ENCODE results near the gene ABCA9.
"Not testable (repeated sequence)": the region's sequence is repeated elsewhere in the genome, so short reads cannot be mapped to it uniquely, and the experiment has no call there.

Gene ABCA9

DNA sequence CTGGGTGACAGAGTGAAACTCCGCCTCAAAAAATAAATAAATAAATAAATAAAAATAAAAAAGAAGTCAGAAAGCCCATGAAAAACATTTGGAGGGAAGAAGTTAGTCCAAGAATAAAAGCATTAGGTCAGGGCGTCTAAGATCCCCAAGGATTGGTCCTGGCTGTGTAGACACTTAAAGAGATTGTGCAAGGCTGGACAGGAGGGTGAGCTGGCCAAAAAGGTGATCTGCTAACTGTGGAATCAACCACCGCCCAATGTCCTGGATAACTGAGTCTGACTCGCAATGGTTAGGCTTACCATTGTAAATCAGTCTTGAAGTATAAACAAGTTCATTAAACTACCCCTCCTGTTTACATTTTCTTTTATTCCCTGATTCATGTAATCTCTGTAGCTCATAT lies 96.8 kb downstream of the ABCA9 start:
- H3F3A ChIP-seq (ENCODE audit: insufficient read depth) = no peaks in the 10 kb centered on the region
- no peak overlapping the region for H3K9ac ChIP-seq (ENCODE audit: low read length)
- no peaks in the 10 kb centered on the region for H4K20me1 ChIP-seq (ENCODE audit: low read depth, low read length)
- H3K27me3 ChIP-seq (ENCODE audit: low read length) = no peaks in the 10 kb centered on the region
- H3K79me2 ChIP-seq (ENCODE audit: insufficient read depth, low read length) = no peaks in the 10 kb centered on the region
- no peaks in the 10 kb centered on the region for H3K9me2 ChIP-seq (replicated peaks; ENCODE audit: insufficient read depth, low read length)
- H3K4me3 ChIP-seq (ENCODE audit: insufficient read depth, low read length, poor library complexity, severe bottlenecking) = no peak overlapping the region
- no peak overlapping the region for H3K27ac ChIP-seq (ENCODE audit: low read depth, low read length)
- H2AFZ ChIP-seq (ENCODE audit: low read depth, low read length, severe bottlenecking) = no peak overlapping the region
- H3K9me3 ChIP-seq (ENCODE audit: insufficient read depth, low read length) = no peaks in the 10 kb centered on the region
- no peaks in the 10 kb centered on the region for H3K36me3 ChIP-seq (ENCODE audit: low read length)
- H3K4me2 ChIP-seq (ENCODE audit: low read depth, low read length, poor library complexity, severe bottlenecking) = no peak overlapping the region
- TF ChIP-seq EZH2phosphoT487 (conservative IDR thresholded peaks at IDR 0.05; ENCODE audit: low read length) = no peak
- no peak for TF ChIP-seq CTCF (IDR thresholded peaks at IDR 0.05; ENCODE audit: insufficient read depth, low read length, poor library complexity, severe bottlenecking)

DNA sequence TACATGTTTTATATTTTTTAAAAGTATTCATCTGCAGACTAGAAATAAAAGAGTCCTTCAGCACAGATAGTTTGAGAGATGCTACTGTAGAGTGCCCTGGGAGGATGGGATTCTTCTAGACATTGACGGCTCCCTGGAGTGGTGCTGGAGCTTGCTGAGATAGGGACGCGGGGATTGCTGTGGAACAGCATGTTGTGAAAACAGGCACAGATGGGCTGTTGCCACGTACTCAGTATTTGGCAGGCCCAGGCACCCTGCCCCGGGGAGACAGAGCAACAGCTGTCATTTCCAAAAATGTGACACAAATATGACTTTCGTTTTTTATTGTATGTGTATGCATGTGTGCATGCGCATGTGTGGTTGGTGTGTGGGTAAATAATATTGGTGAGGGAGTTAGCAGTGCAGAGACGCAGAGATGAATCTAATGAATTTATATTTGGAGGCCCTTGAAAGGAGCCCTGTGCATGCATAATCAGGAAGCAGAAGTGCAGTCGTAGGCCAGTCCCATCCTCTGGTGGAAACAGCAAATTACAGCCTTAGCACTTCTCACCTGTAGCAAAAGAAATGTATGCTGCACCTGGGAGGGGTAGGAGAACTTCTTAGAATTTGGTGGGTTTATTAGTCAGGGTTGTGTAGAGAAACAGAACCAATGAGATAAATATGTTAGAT lies 99.4 kb downstream of the ABCA9 start:
- H3K9me3 ChIP-seq (ENCODE audit: insufficient read depth, low read length) = no peaks in the 10 kb centered on the region
- H3K9ac ChIP-seq (ENCODE audit: low read length) = no peak overlapping the region
- H3K9me2 ChIP-seq (replicated peaks; ENCODE audit: insufficient read depth, low read length) = no peaks in the 10 kb centered on the region
- H3K27me3 ChIP-seq (ENCODE audit: low read length) = no peaks in the 10 kb centered on the region
- H3F3A ChIP-seq (ENCODE audit: insufficient read depth) = no peaks in the 10 kb centered on the region
- no peak overlapping the region for H3K27ac ChIP-seq (ENCODE audit: low read depth, low read length)
- no peak for TF ChIP-seq EZH2phosphoT487 (conservative IDR thresholded peaks at IDR 0.05; ENCODE audit: low read length)
- no peak for TF ChIP-seq CTCF (IDR thresholded peaks at IDR 0.05; ENCODE audit: insufficient read depth, low read length, poor library complexity, severe bottlenecking)
- H3K4me2 ChIP-seq (ENCODE audit: low read depth, low read length, poor library complexity, severe bottlenecking) = no peak overlapping the region
- no peaks in the 10 kb centered on the region for H3K79me2 ChIP-seq (ENCODE audit: insufficient read depth, low read length)
- no peak overlapping the region for H2AFZ ChIP-seq (ENCODE audit: low read depth, low read length, severe bottlenecking)
- H3K36me3 ChIP-seq (ENCODE audit: low read length) = no peaks in the 10 kb centered on the region
- no peaks in the 10 kb centered on the region for H4K20me1 ChIP-seq (ENCODE audit: low read depth, low read length)
- no peak overlapping the region for H3K4me3 ChIP-seq (ENCODE audit: insufficient read depth, low read length, poor library complexity, severe bottlenecking)

DNA sequence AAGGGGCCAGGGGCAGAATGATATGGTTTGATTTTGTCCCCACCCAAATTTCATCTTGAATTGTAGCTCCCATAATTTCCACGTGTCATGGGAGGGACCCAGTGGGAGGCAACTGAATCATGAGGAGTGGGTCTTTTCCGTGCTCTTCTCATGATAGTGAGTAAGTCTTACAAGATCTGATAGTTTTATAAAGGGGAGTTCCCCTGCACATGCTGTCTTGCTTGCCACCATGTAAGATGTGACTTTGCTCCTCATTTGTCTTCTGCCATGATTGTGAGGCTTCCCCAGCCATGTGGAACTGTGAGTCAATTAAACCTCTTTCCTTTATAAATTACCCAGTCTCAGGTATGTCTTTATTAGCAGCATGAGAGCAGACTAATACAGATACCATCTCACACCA lies 101.6 kb downstream of the ABCA9 start:
- H3K79me2 ChIP-seq (ENCODE audit: insufficient read depth, low read length); H3K9ac ChIP-seq (ENCODE audit: low read length); H3K27me3 ChIP-seq (ENCODE audit: low read length); H3F3A ChIP-seq (ENCODE audit: insufficient read depth); H2AFZ ChIP-seq (ENCODE audit: low read depth, low read length, severe bottlenecking); H3K4me2 ChIP-seq (ENCODE audit: low read depth, low read length, poor library complexity, severe bottlenecking); H3K9me2 ChIP-seq (replicated peaks; ENCODE audit: insufficient read depth, low read length); H3K36me3 ChIP-seq (ENCODE audit: low read length); H3K9me3 ChIP-seq (ENCODE audit: insufficient read depth, low read length); H4K20me1 ChIP-seq (ENCODE audit: low read depth, low read length); H3K27ac ChIP-seq (ENCODE audit: low read depth, low read length); H3K4me3 ChIP-seq (ENCODE audit: insufficient read depth, low read length, poor library complexity, severe bottlenecking): not testable (repeated sequence)

GRCh38 chr17:68957944-68958343 lies 102.8 kb downstream of the ABCA9 start:
- Histone ChIP-seq H3K4me2 (ENCODE audit: low read depth, low read length, poor library complexity, severe bottlenecking) (no peak overlapping the region), H3K9me2 (replicated peaks; ENCODE audit: insufficient read depth, low read length) (no peaks in the 10 kb centered on the region), H3K27ac (ENCODE audit: low read depth, low read length) (no peak overlapping the region), H3K27me3 (ENCODE audit: low read length) (no peaks in the 10 kb centered on the region), H3K4me3 (ENCODE audit: insufficient read depth, low read length, poor library complexity, severe bottlenecking) (no peak overlapping the region), H3K36me3 (ENCODE audit: low read length) (no peaks in the 10 kb centered on the region), H4K20me1 (ENCODE audit: low read depth, low read length) (no peaks in the 10 kb centered on the region), H3K79me2 (ENCODE audit: insufficient read depth, low read length) (no peaks in the 10 kb centered on the region), H2AFZ (ENCODE audit: low read depth, low read length, severe bottlenecking) (no peak overlapping the region), H3K9me3 (ENCODE audit: insufficient read depth, low read length) (no peaks in the 10 kb centered on the region), H3K9ac (ENCODE audit: low read length) (no peak overlapping the region), H3F3A (ENCODE audit: insufficient read depth) (no peaks in the 10 kb centered on the region)
- no peak for TF ChIP-seq EZH2phosphoT487 (conservative IDR thresholded peaks at IDR 0.05; ENCODE audit: low read length)
- no peak for TF ChIP-seq CTCF (IDR thresholded peaks at IDR 0.05; ENCODE audit: insufficient read depth, low read length, poor library complexity, severe bottlenecking)

Measured in SU-DHL-6 (cell line).